Osteoblast (primary cell): ENCODE measurements around the gene AMELX. TPM values are rescaled to one million over a fixed set of nuclear protein-coding genes. Genes with fewer than 3 reads are reported as not detected.
A peak's percentile ranks its signal among the peaks of the same experiment; 100 is the strongest.

Source experiments
- DNase-seq: peaks from one replicate; pipeline ENCODE4 v3.0.0; 2011; ENCODE audit warnings: low spot score, mixed read lengths; ENCODE audit not compliant: insufficient read length; ENCODE audit errors: missing footprints
- H2AFZ ChIP-seq: 2 replicates; pipeline ENCODE4 v1.6.0; 2011; ENCODE audit warnings: mild to moderate bottlenecking, low read length
- H3K27ac ChIP-seq: 2 replicates; pipeline ENCODE4 v1.5.1; 2011; ENCODE audit warnings: mild to moderate bottlenecking, low read depth, low read length, moderate library complexity
- H3K27me3 ChIP-seq: 2 replicates; pipeline ENCODE4 v1.6.0; 2012; ENCODE audit warnings: mild to moderate bottlenecking, control low read depth, inconsistent platforms, low read length, moderate library complexity; ENCODE audit not compliant: insufficient read depth
- H3K36me3 ChIP-seq: 2 replicates; pipeline ENCODE4 v1.5.1; 2011; ENCODE audit warnings: mild to moderate bottlenecking, low read length, control low read depth, moderate library complexity; ENCODE audit not compliant: insufficient read depth
- H3K4me1 ChIP-seq: 2 replicates; pipeline ENCODE4 v1.5.1; 2011; ENCODE audit warnings: mild to moderate bottlenecking, low read length, control low read depth, moderate library complexity; ENCODE audit not compliant: insufficient read depth
- H3K4me2 ChIP-seq: 2 replicates; pipeline ENCODE4 v1.6.0; 2011; ENCODE audit warnings: mild to moderate bottlenecking, low read length; ENCODE audit not compliant: insufficient read depth
- H3K4me3 ChIP-seq: fragments of 200-600 bp; sonication (generic); 3 replicates; pipeline ENCODE4 v1.5.1; 2012; ENCODE audit warnings: mild to moderate bottlenecking, low read length, inconsistent platforms; ENCODE audit not compliant: insufficient read depth
- H3K79me2 ChIP-seq: 2 replicates; pipeline ENCODE4 v1.6.0; 2012; ENCODE audit warnings: mild to moderate bottlenecking, low read length, control low read depth, inconsistent platforms; ENCODE audit not compliant: insufficient read depth
- H3K9me3 ChIP-seq: 2 replicates; pipeline ENCODE4 v1.5.1; 2011; ENCODE audit warnings: low read depth, low read length, control low read depth
- H4K20me1 ChIP-seq: 2 replicates; pipeline ENCODE4 v1.6.0; 2012; ENCODE audit warnings: mild to moderate bottlenecking, low read length, control low read depth; ENCODE audit not compliant: insufficient read depth
- CTCF ChIP-seq: IDR thresholded peaks from 2 replicates; pipeline ENCODE4 v1.5.1; 2011; ENCODE audit warnings: mild to moderate bottlenecking, low read depth, low read length, moderate library complexity; ENCODE audit errors: extremely low read depth
- total RNA-seq: library from RNA; depleted of rRNA; stranded (reverse); fragments of >200 nt; gene quantifications from 2 replicates; pipeline ENCODE4 v1.2.3, GENCODE V29; 2012

The AMELX gene
- total RNA-seq, 1 donor: not detected

GRCh38 chrX:11269996-11270395 is 23.2 kb upstream of the AMELX start:
- no peaks in the 10 kb centered on the region for H3K27me3 ChIP-seq
- H4K20me1 ChIP-seq: no peaks in the 10 kb centered on the region
- H3K9me3 ChIP-seq: no peaks in the 10 kb centered on the region
- TF ChIP-seq CTCF: no peak
- no peak overlapping the region for H3K27ac ChIP-seq
- H3K79me2 ChIP-seq: no peaks in the 10 kb centered on the region
- peaks cover 11% of the 10 kb centered on the region for H3K4me1 ChIP-seq
- no peaks in the 10 kb centered on the region for H3K36me3 ChIP-seq
- no peak overlapping the region for H3K4me3 ChIP-seq
- DNase-seq: no peak
- H2AFZ ChIP-seq: no peak overlapping the region
- no peak overlapping the region for H3K4me2 ChIP-seq

GRCh38 chrX:11272290-11272689 is 20.9 kb upstream of the AMELX start:
- no peak for DNase-seq
- Histone ChIP-seq H3K4me2 (peak overlapping the region; percentile 18), H3K4me3 (no peak overlapping the region), H3K36me3 (no peaks in the 10 kb centered on the region), H4K20me1 (no peaks in the 10 kb centered on the region), H3K4me1 (peaks cover 11% of the 10 kb centered on the region), H3K27me3 (no peaks in the 10 kb centered on the region), H2AFZ (no peak overlapping the region), H3K27ac (no peak overlapping the region), H3K9me3 (no peaks in the 10 kb centered on the region), H3K79me2 (no peaks in the 10 kb centered on the region)
- TF ChIP-seq CTCF: no peak

GRCh38 chrX:11272863-11273262 is 20.4 kb upstream of the AMELX start:
- no peaks in the 10 kb centered on the region for H4K20me1 ChIP-seq

GRCh38 chrX:11273544-11273943 is 19.7 kb upstream of the AMELX start:
- TF ChIP-seq CTCF: no peak
- Histone ChIP-seq H3K27me3 (no peaks in the 10 kb centered on the region), H3K27ac (no peak overlapping the region), H3K36me3 (no peaks in the 10 kb centered on the region), H3K4me3 (no peak overlapping the region), H4K20me1 (no peaks in the 10 kb centered on the region), H3K79me2 (no peaks in the 10 kb centered on the region), H3K4me2 (no peak overlapping the region), H3K4me1 (peaks cover 11% of the 10 kb centered on the region), H3K9me3 (peaks cover 2% of the 10 kb centered on the region), H2AFZ (no peak overlapping the region)
- DNase-seq: no peak

More at GRCh38 chrX:11272863-11273262, 20.4 kb upstream of the AMELX start:
- Histone ChIP-seq H3K4me1 (peaks cover 11% of the 10 kb centered on the region), H3K36me3 (no peaks in the 10 kb centered on the region), H3K9me3 (no peaks in the 10 kb centered on the region), H3K4me3 (no peak overlapping the region), H3K27ac (no peak overlapping the region), H2AFZ (no peak overlapping the region), H3K27me3 (no peaks in the 10 kb centered on the region), H3K79me2 (no peaks in the 10 kb centered on the region), H3K4me2 (peak overlapping the region; percentile 18)
- no peak for TF ChIP-seq CTCF
- no peak for DNase-seq
